ENCODE measurements around the gene TTC9C. TPM values are rescaled to one million over a fixed set of nuclear protein-coding genes. Genes with fewer than 3 reads are reported as not detected.

The TTC9C gene
- total RNA-seq, 1 experiment from 2014 or later = 47.2 TPM

- DNase-seq (ENCODE audit: low spot score) = peak; percentile 79
- in situ Hi-C loops (cut with HindIII; ENCODE audit: low sequenced_read_pairs) = no loop called here
These were observed 58.2 kb downstream of the TTC9C start for GRCh38 chr11:62786318-62787004.

- in situ Hi-C loops (cut with HindIII; ENCODE audit: low sequenced_read_pairs) = no loop called here
- DNase-seq (ENCODE audit: low spot score) = peak; percentile 99
These were observed 58.9 kb downstream of the TTC9C start, which contains the start of gene TMEM179B for GRCh38 chr11:62787005-62787759. TMEM179B (plus strand) TSS chr11:62787402; CDS start chr11:62787432, 30 bp downstream.

Other genes with a start within 250 kb of the TTC9C start
- gene AHNAK, start 181.7 kb upstream of the TTC9C start, total RNA-seq (2014; rRNA removed; shearing (Covaris generic)) = 161 and 197 TPM in 2 replicates
- gene EEF1G, start 154.6 kb upstream of the TTC9C start, total RNA-seq (2014; rRNA removed; shearing (Covaris generic)) = 3,525 and 3,828 TPM in 2 replicates
- gene TUT1, start 137.0 kb upstream of the TTC9C start, total RNA-seq (2014; rRNA removed; shearing (Covaris generic)) = 16.5 and 17.6 TPM in 2 replicates
- 190 and 224 TPM in 2 replicates for gene MTA2, start 126.6 kb upstream of the TTC9C start, total RNA-seq (2014; rRNA removed; shearing (Covaris generic))
- gene EML3, start 115.7 kb upstream of the TTC9C start, total RNA-seq (2014; rRNA removed; shearing (Covaris generic)) = 33.2 and 55.7 TPM in 2 replicates
- gene ROM1, start 115.2 kb upstream of the TTC9C start, total RNA-seq (2014; rRNA removed; shearing (Covaris generic)) = 14.2 and 14.9 TPM in 2 replicates
- gene B3GAT3, start 106.5 kb upstream of the TTC9C start, total RNA-seq (2014; rRNA removed; shearing (Covaris generic)) = 58.5 and 67.4 TPM in 2 replicates
- gene GANAB, start 81.9 kb upstream of the TTC9C start, total RNA-seq (2014; rRNA removed; shearing (Covaris generic)) = 289 and 394 TPM in 2 replicates
- gene INTS5, start 75.2 kb upstream of the TTC9C start, total RNA-seq (2014; rRNA removed; shearing (Covaris generic)) = 30.0 and 33.5 TPM in 2 replicates
- 117 and 157 TPM in 2 replicates for gene C11orf98, start 63.3 kb upstream of the TTC9C start, total RNA-seq (2014; rRNA removed; shearing (Covaris generic))
- 12.7 and 13.5 TPM in 2 replicates for gene CSKMT, start 63.2 kb upstream of the TTC9C start, total RNA-seq (2014; rRNA removed; shearing (Covaris generic))
- 23.0 and 28.7 TPM in 2 replicates for gene UQCC3, start 56.8 kb upstream of the TTC9C start, total RNA-seq (2014; rRNA removed; shearing (Covaris generic))
- gene LBHD1, start 56.2 kb upstream of the TTC9C start, total RNA-seq (2014; rRNA removed; shearing (Covaris generic)) = 1.8 and 3.7 TPM in 2 replicates
- gene UBXN1, start 49.4 kb upstream of the TTC9C start, total RNA-seq (2014; rRNA removed; shearing (Covaris generic)) = 139 and 203 TPM in 2 replicates
- gene LRRN4CL, start 39.0 kb upstream of the TTC9C start, total RNA-seq (2014; rRNA removed; shearing (Covaris generic)) = 0.07 and 0.12 TPM in 2 replicates
- gene BSCL2, start 21.1 kb upstream of the TTC9C start, total RNA-seq (2014; rRNA removed; shearing (Covaris generic)) = 48.7 and 59.6 TPM in 2 replicates
- 0.14 TPM in 1 of 2 replicates, not detected in the other for gene GNG3, start 20.8 kb upstream of the TTC9C start, total RNA-seq (2014; rRNA removed; shearing (Covaris generic))
- gene HNRNPUL2, start 1.0 kb upstream of the TTC9C start, total RNA-seq (2014; rRNA removed; shearing (Covaris generic)) = 13.5 and 14.9 TPM in 2 replicates
- gene ZBTB3, start 25.7 kb downstream of the TTC9C start, total RNA-seq (2014; rRNA removed; shearing (Covaris generic)) = 10.6 and 14.1 TPM in 2 replicates
- gene POLR2G, start 33.1 kb downstream of the TTC9C start, total RNA-seq (2014; rRNA removed; shearing (Covaris generic)) = 96.3 and 110 TPM in 2 replicates
- gene TAF6L, start 42.9 kb downstream of the TTC9C start, total RNA-seq (2014; rRNA removed; shearing (Covaris generic)) = 38.3 and 55.0 TPM in 2 replicates
- 33.6 and 103 TPM in 2 replicates for gene TMEM179B, start 58.9 kb downstream of the TTC9C start, total RNA-seq (2014; rRNA removed; shearing (Covaris generic))
- gene TMEM223, start 63.5 kb downstream of the TTC9C start, total RNA-seq (2014; rRNA removed; shearing (Covaris generic)) = 52.9 and 55.5 TPM in 2 replicates
- 10.2 and 23.3 TPM in 2 replicates for gene NXF1, start 77.0 kb downstream of the TTC9C start, total RNA-seq (2014; rRNA removed; shearing (Covaris generic))
- 40.9 and 49.0 TPM in 2 replicates for gene STX5, start 103.6 kb downstream of the TTC9C start, total RNA-seq (2014; rRNA removed; shearing (Covaris generic))
- not detected in 2 replicates for gene TEX54, start 104.4 kb downstream of the TTC9C start, total RNA-seq (2014; rRNA removed; shearing (Covaris generic))
- gene WDR74, start 111.1 kb downstream of the TTC9C start, total RNA-seq (2014; rRNA removed; shearing (Covaris generic)) = 103 and 110 TPM in 2 replicates
- 225 and 239 TPM in 2 replicates for gene SLC3A2, start 152.4 kb downstream of the TTC9C start, total RNA-seq (2014; rRNA removed; shearing (Covaris generic))
- not detected in 2 replicates for gene CHRM1, start 192.9 kb downstream of the TTC9C start, total RNA-seq (2014; rRNA removed; shearing (Covaris generic))